Measurements from ENCODE around the gene AKAP1. TPM values are rescaled to one million over a fixed set of nuclear protein-coding genes. Genes with fewer than 3 reads are reported as not detected.

Gene AKAP1
- total RNA-seq, 2 experiments from 2014 or later = 41.8 to 49.0 TPM

GRCh38 chr17:57043276-57043675 is 41.8 kb upstream of the AKAP1 start:
- peaks cover 8% of the 10 kb centered on the region for H3K4me1 ChIP-seq (ENCODE audit: insufficient read depth, low read length, poor library complexity, severe bottlenecking)
- H3K79me2 ChIP-seq (ENCODE audit: insufficient read depth, low read depth, low read length) = no peaks in the 10 kb centered on the region
- TF ChIP-seq CTCF (conservative IDR thresholded peaks at IDR 0.05; ENCODE audit: low read length) = no peak
- no peak for TF ChIP-seq EZH2phosphoT487 (IDR thresholded peaks at IDR 0.05; ENCODE audit: borderline replicate concordance, low read depth, low read length)
- ChIA-PET CTCF (ENCODE audit: unreplicated experiment) (interaction anchor here (0.6 kb wide), 1 partner anchor 444 kb away, joined by 3 read pairs; no protein-coding TSS in a partner anchor), POLR2A (no interaction called here)
- no peaks in the 10 kb centered on the region for H3K9me2 ChIP-seq (ENCODE audit: insufficient read depth, low read length)
- intact Hi-C loops (cut with micrococcal nuclease; ENCODE audit: unreplicated experiment) = no loop called here
- no peak overlapping the region for H2AFZ ChIP-seq (ENCODE audit: low read length)
- BruUV-seq (replicated peaks) = no TSS peak
- H4K20me1 ChIP-seq (ENCODE audit: insufficient read depth, low read length) = no peaks in the 10 kb centered on the region
- H3K4me3 ChIP-seq (ENCODE audit: low read depth, low read length, poor library complexity, severe bottlenecking) = no peak overlapping the region
- H3K36me3 ChIP-seq (ENCODE audit: insufficient read depth, low read length) = no peaks in the 10 kb centered on the region
- H3K27ac ChIP-seq (ENCODE audit: low read depth, low read length, poor library complexity, severe bottlenecking) = no peak overlapping the region
- no peaks in the 10 kb centered on the region for H3K9me3 ChIP-seq (ENCODE audit: low read length)
- no peak overlapping the region for H3K4me2 ChIP-seq (ENCODE audit: low read length)
- no peak for DNase-seq (ENCODE audit: low spot score)

GRCh38 chr17:57044976-57045867 is 39.8 kb upstream of the AKAP1 start:
- no peaks in the 10 kb centered on the region for H3K79me2 ChIP-seq (ENCODE audit: insufficient read depth, low read depth, low read length)
- ChIA-PET CTCF (ENCODE audit: unreplicated experiment) (no interaction called here), POLR2A (no interaction called here)
- no peak overlapping the region for H3K4me3 ChIP-seq (ENCODE audit: low read depth, low read length, poor library complexity, severe bottlenecking)
- H3K36me3 ChIP-seq (ENCODE audit: insufficient read depth, low read length) = no peaks in the 10 kb centered on the region
- no peak overlapping the region for H3K4me2 ChIP-seq (ENCODE audit: low read length)
- no peak overlapping the region for H3K27ac ChIP-seq (ENCODE audit: low read depth, low read length, poor library complexity, severe bottlenecking)
- H2AFZ ChIP-seq (ENCODE audit: low read length) = no peak overlapping the region
- TF ChIP-seq CTCF (conservative IDR thresholded peaks at IDR 0.05; ENCODE audit: low read length) (no peak), EZH2phosphoT487 (IDR thresholded peaks at IDR 0.05; ENCODE audit: borderline replicate concordance, low read depth, low read length) (no peak)
- H4K20me1 ChIP-seq (ENCODE audit: insufficient read depth, low read length) = no peaks in the 10 kb centered on the region
- no peaks in the 10 kb centered on the region for H3K9me2 ChIP-seq (ENCODE audit: insufficient read depth, low read length)
- intact Hi-C loops (cut with micrococcal nuclease; ENCODE audit: unreplicated experiment) = no loop called here
- no TSS peak for BruUV-seq (replicated peaks)
- no peaks in the 10 kb centered on the region for H3K9me3 ChIP-seq (ENCODE audit: low read length)
- H3K4me1 ChIP-seq (ENCODE audit: insufficient read depth, low read length, poor library complexity, severe bottlenecking) = peaks cover 8% of the 10 kb centered on the region
- DNase-seq (ENCODE audit: low spot score) = no peak
